ENCODE results near the gene EDEM3. TPM values are rescaled to one million over a fixed set of nuclear protein-coding genes. Genes with fewer than 3 reads are reported as not detected.
A peak's percentile ranks its signal among the peaks of the same experiment; 100 is the strongest.
"Not testable (repeated sequence)": the region's sequence is repeated elsewhere in the genome, so short reads cannot be mapped to it uniquely, and the experiment has no call there.

Gene EDEM3
- total and polyA plus RNA-seq, 2 experiments from 2014 or later, result 20.8 to 41.4 TPM

DNA sequence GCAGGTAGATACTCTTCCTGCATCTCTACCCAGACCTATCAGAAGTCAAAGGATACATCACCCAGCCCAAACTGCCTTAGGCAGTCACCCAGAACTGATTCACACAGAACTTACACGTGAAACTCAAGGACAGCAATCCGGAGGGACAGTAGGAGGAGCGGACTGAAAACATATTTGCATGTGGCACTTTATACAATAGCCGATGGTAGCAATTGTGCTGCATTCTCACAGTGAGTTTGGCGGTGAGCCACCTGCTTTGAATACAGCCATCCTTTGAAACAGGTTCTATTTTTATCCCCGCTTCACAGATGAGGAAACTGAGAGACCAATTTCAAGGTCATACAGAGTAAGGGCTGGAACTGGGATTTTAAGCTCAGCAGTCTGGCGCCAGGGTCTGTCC is 69.5 kb downstream of the EDEM3 start:
- WGBS, 2 experiments (ENCODE audit: low coverage in 1 of 2, low lambda C conversion rate in 2 of 2, missing lambda C conversion rate in 2 of 2), result 70% methylated on average over 7 of the region's 7 CpGs
- Histone ChIP-seq H3K4me1 (ENCODE audit: insufficient read depth) (no peaks in the 10 kb centered on the region), H3K9me3 (ENCODE audit: low read depth) (no peaks in the 10 kb centered on the region), H3K36me3 (ENCODE audit: low read depth) (peaks cover 6% of the 10 kb centered on the region; the same call in 1 of the 2 replicates), H3K27ac (no peak overlapping the region), H3F3A (ENCODE audit: insufficient read depth) (peaks cover 4% of the 10 kb centered on the region; the same call in 1 of the 2 replicates), H3K9me2 (ENCODE audit: insufficient read depth) (no peaks in the 10 kb centered on the region), H2AFZ (no peak overlapping the region), H3K4me3 (no peak overlapping the region), H3K27me3 (replicated peaks; ENCODE audit: insufficient read depth) (no peaks in the 10 kb centered on the region), H4K20me1 (ENCODE audit: insufficient read depth) (no peaks in the 10 kb centered on the region), H3K4me2 (ENCODE audit: unreplicated experiment) (no peak overlapping the region), H3K79me2 (ENCODE audit: insufficient read depth) (no peaks in the 10 kb centered on the region), H3K9ac (no peak overlapping the region)
- in situ Hi-C loops (cut with MboI), result no loop called here
- DNase-seq, result no peak
- no peak for TF ChIP-seq EZH2phosphoT487 (IDR thresholded peaks at IDR 0.05; ENCODE audit: insufficient read depth, low read depth)
- TF ChIP-seq EZH2 (IDR thresholded peaks at IDR 0.05; ENCODE audit: insufficient read depth, poor library complexity, severe bottlenecking), result no peak

DNA sequence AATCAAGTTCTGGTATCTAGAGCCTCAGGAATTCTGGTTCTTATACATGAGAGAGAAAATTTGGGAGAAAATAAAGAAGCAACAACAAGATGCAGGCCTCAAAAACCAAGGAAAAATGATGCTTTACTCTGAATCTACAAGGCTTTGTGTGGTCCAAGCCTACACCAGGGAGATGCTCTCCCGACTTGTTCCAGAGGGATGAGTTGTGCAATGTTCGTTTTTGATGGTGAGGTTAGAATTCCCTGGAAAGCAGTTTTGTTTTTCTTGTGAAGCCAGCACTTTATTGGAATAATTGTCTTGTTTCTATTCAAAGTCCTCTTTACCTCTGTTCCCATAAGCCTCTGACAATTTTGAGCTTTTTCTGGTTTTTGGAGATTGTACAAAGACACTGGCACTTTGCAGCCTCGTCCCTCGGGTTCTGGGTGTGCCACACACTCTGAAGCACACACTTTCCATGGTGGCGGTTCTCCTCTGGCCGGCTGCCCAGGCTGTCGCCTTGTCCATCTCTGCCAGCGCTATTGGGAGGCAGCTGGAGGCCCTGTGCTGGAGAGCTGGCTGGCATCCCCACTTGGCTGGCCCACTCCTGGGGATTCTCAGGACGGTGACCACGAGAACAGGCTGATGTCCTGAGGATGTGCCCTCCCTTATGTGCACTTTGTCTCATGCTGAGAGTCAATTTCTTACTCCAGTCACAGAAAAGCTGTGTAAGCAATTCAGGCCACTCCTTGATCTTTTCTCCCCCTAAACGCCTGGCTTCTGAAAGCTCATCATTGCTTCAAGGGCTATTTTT is 70.2 kb downstream of the EDEM3 start:
- no peak overlapping the region for H2AFZ ChIP-seq
- in situ Hi-C loops (cut with MboI), result no loop called here
- DNase-seq, result peak; percentile 6

DNA sequence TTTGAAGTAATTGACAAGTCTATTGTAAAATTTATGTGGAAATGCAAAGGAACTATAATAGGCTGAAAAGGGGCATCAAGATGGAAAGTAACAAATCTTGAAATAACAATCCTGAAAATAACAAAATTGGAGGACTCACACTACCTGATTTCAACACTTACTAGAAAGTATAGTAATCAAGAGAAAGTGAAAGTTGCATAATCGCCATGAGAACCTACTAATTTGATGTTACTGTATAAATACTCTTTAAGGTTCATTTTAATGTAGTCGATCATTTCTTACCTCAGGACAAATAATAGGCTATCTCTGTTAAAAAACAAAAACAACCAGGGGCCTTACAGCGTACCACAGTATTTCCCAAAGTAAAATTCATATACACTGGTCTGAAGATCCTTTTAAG is 71.7 kb downstream of the EDEM3 start:
- WGBS, 2 experiments (ENCODE audit: low coverage in 1 of 2, low lambda C conversion rate in 2 of 2, missing lambda C conversion rate in 2 of 2), result 80 to 88% methylated on average over 3 of the region's 3 CpGs
- H3K9me2 ChIP-seq (ENCODE audit: insufficient read depth), result no peaks in the 10 kb centered on the region
- H2AFZ ChIP-seq, result no peak overlapping the region
- H3K9me3 ChIP-seq (ENCODE audit: low read depth), result no peaks in the 10 kb centered on the region
- peaks cover 4% of the 10 kb centered on the region; the same call in 1 of the 2 replicates for H3F3A ChIP-seq (ENCODE audit: insufficient read depth)
- no peak overlapping the region for H3K4me3 ChIP-seq
- TF ChIP-seq EZH2 (IDR thresholded peaks at IDR 0.05; ENCODE audit: insufficient read depth, poor library complexity, severe bottlenecking) (no peak), EZH2phosphoT487 (IDR thresholded peaks at IDR 0.05; ENCODE audit: insufficient read depth, low read depth) (no peak)
- H4K20me1 ChIP-seq (ENCODE audit: insufficient read depth), result no peaks in the 10 kb centered on the region
- H3K9ac ChIP-seq, result no peak overlapping the region
- in situ Hi-C loops (cut with MboI), result no loop called here
- no peaks in the 10 kb centered on the region for H3K27me3 ChIP-seq (replicated peaks; ENCODE audit: insufficient read depth)
- no peaks in the 10 kb centered on the region for H3K36me3 ChIP-seq (ENCODE audit: low read depth)
- no peaks in the 10 kb centered on the region for H3K79me2 ChIP-seq (ENCODE audit: insufficient read depth)
- no peak overlapping the region for H3K4me2 ChIP-seq (ENCODE audit: unreplicated experiment)
- no peaks in the 10 kb centered on the region for H3K4me1 ChIP-seq (ENCODE audit: insufficient read depth)
- no peak overlapping the region for H3K27ac ChIP-seq
- DNase-seq, result no peak

More for the DNA sequence above, 70.2 kb downstream of the EDEM3 start:
- Histone ChIP-seq H3F3A (ENCODE audit: insufficient read depth) (peaks cover 4% of the 10 kb centered on the region; the same call in 1 of the 2 replicates), H3K9me2 (ENCODE audit: insufficient read depth) (no peaks in the 10 kb centered on the region), H3K27ac (no peak overlapping the region), H3K79me2 (ENCODE audit: insufficient read depth) (no peaks in the 10 kb centered on the region), H3K36me3 (ENCODE audit: low read depth) (peaks cover under 1% of the 10 kb centered on the region; the same call in 1 of the 2 replicates), H3K27me3 (replicated peaks; ENCODE audit: insufficient read depth) (no peaks in the 10 kb centered on the region), H3K4me1 (ENCODE audit: insufficient read depth) (no peaks in the 10 kb centered on the region), H4K20me1 (ENCODE audit: insufficient read depth) (no peaks in the 10 kb centered on the region), H3K9me3 (ENCODE audit: low read depth) (no peaks in the 10 kb centered on the region), H3K4me2 (ENCODE audit: unreplicated experiment) (no peak overlapping the region), H3K9ac (no peak overlapping the region), H3K4me3 (no peak overlapping the region)
- TF ChIP-seq EZH2phosphoT487 (IDR thresholded peaks at IDR 0.05; ENCODE audit: insufficient read depth, low read depth), result no peak
- TF ChIP-seq EZH2 (IDR thresholded peaks at IDR 0.05; ENCODE audit: insufficient read depth, poor library complexity, severe bottlenecking), result no peak
- 15 to 21% methylated on average over 11 of the region's 11 CpGs for WGBS, 2 experiments (ENCODE audit: low coverage in 1 of 2, low lambda C conversion rate in 2 of 2, missing lambda C conversion rate in 2 of 2)

DNA sequence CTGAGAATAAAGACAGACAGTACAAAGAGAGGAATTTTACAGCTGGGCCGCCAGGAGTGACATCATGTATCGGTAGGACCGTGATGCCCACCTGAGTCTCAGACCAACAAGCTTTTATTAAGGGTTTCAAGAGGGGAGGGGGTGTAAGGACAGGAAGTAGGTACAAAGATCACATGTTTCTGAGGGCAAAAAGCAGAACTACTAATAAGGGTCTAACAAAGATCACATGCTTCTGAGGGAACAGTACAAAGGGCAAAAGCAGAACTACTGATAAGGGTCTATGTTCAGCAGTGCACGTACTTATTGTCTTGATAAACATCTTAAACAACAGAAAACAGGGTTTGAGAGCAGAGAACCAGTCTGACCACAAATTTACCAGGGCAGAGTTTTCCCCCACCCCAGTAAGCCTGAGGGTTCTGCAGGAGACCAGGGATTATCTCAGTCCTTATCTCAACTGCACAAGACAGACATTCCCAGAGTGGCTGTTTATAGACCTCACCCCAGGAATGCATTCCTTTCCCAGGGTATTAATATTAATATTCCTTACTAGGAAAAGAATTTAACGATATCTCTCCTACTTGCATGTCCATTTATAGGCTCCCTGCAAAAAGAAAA is 73.9 kb downstream of the EDEM3 start:
- H2AFZ ChIP-seq; H3K4me1 ChIP-seq (ENCODE audit: insufficient read depth); H3K9ac ChIP-seq; H3F3A ChIP-seq (ENCODE audit: insufficient read depth); H3K4me2 ChIP-seq (ENCODE audit: unreplicated experiment); H4K20me1 ChIP-seq (ENCODE audit: insufficient read depth); H3K27me3 ChIP-seq (replicated peaks; ENCODE audit: insufficient read depth); H3K9me3 ChIP-seq (ENCODE audit: low read depth); in situ Hi-C loops (cut with MboI); H3K9me2 ChIP-seq (ENCODE audit: insufficient read depth); H3K27ac ChIP-seq; H3K79me2 ChIP-seq (ENCODE audit: insufficient read depth); H3K4me3 ChIP-seq; H3K36me3 ChIP-seq (ENCODE audit: low read depth); DNase-seq: not testable (repeated sequence)
- WGBS, 2 experiments (ENCODE audit: low coverage in 1 of 2, low lambda C conversion rate in 2 of 2, missing lambda C conversion rate in 2 of 2), result 84 to 91% methylated on average over 5 of the region's 5 CpGs

DNA sequence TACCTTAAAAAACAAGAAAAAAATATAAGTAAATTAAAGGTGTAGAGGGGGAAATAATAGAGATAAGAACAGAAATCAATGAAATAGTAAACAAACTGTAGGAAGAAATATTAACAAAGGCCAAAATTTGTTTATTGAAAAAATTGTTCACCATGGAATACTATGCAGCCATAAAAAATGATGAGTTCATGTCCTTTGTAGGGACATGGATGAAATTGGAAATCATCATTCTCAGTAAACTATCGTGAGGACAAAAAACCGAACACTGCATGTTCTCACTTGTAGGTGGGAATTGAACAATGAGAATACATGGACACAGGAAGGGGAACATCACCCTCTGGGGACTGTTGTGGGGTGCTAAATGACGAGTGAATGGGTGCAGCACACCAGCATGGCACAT is 75.2 kb downstream of the EDEM3 start:
- H3K9me3 ChIP-seq (ENCODE audit: low read depth); H4K20me1 ChIP-seq (ENCODE audit: insufficient read depth); H3F3A ChIP-seq (ENCODE audit: insufficient read depth); in situ Hi-C loops (cut with MboI); DNase-seq; H3K4me1 ChIP-seq (ENCODE audit: insufficient read depth); H3K27me3 ChIP-seq (replicated peaks; ENCODE audit: insufficient read depth); H3K36me3 ChIP-seq (ENCODE audit: low read depth); H2AFZ ChIP-seq; H3K27ac ChIP-seq; H3K4me2 ChIP-seq (ENCODE audit: unreplicated experiment); H3K79me2 ChIP-seq (ENCODE audit: insufficient read depth); H3K4me3 ChIP-seq; H3K9me2 ChIP-seq (ENCODE audit: insufficient read depth); H3K9ac ChIP-seq: not testable (repeated sequence)
- WGBS, 2 experiments (ENCODE audit: low coverage in 1 of 2, low lambda C conversion rate in 2 of 2, missing lambda C conversion rate in 2 of 2), result 20 to 29% methylated on average over 3 of the region's 3 CpGs
